Measurements from ENCODE around the gene CYTH1.

The CYTH1 gene

GRCh38 chr17:78715000-78715771 is 66.9 kb downstream of the CYTH1 start:
- no peak for DNase-seq (ENCODE audit: low read depth)

GRCh38 chr17:78714534-78714933 is 67.5 kb downstream of the CYTH1 start:
- DNase-seq (ENCODE audit: low read depth): no peak

GRCh38 chr17:78712043-78712442 is 70.0 kb downstream of the CYTH1 start:
- no peak for DNase-seq (ENCODE audit: low read depth)

GRCh38 chr17:78710607-78711006 is 71.5 kb downstream of the CYTH1 start:
- no peak for DNase-seq (ENCODE audit: low read depth)

- no peak for DNase-seq (ENCODE audit: low read depth)
These were observed 72.3 kb downstream of the CYTH1 start for GRCh38 chr17:78709751-78710181.

GRCh38 chr17:78709119-78709681 is 72.9 kb downstream of the CYTH1 start:
- DNase-seq (ENCODE audit: low read depth): no peak

GRCh38 chr17:78708510-78708973 is 73.5 kb downstream of the CYTH1 start:
- peak; percentile 36 for DNase-seq (ENCODE audit: low read depth)

- no peak for DNase-seq (ENCODE audit: low read depth)
These were observed 74.2 kb downstream of the CYTH1 start for GRCh38 chr17:78707923-78708322.

GRCh38 chr17:78707016-78707415 is 75.1 kb downstream of the CYTH1 start:
- DNase-seq (ENCODE audit: low read depth): no peak

GRCh38 chr17:78706271-78706915 is 75.7 kb downstream of the CYTH1 start:
- DNase-seq (ENCODE audit: low read depth): no peak

- no peak for DNase-seq (ENCODE audit: low read depth)
These were observed 77.0 kb downstream of the CYTH1 start for GRCh38 chr17:78705071-78705470.

GRCh38 chr17:78704594-78704993 is 77.5 kb downstream of the CYTH1 start:
- DNase-seq (ENCODE audit: low read depth): no peak

- DNase-seq (ENCODE audit: low read depth): peak; percentile 15
These were observed 84.3 kb downstream of the CYTH1 start for GRCh38 chr17:78697554-78698343.

GRCh38 chr17:78697122-78697521 is 85.0 kb downstream of the CYTH1 start:
- no peak for DNase-seq (ENCODE audit: low read depth)

GRCh38 chr17:78696016-78696982 is 85.8 kb downstream of the CYTH1 start:
- no peak for DNase-seq (ENCODE audit: low read depth)

- no peak for DNase-seq (ENCODE audit: low read depth)
These were observed 87.1 kb downstream of the CYTH1 start for GRCh38 chr17:78694805-78695531.

- DNase-seq (ENCODE audit: low read depth): no peak
These were observed 88.6 kb downstream of the CYTH1 start for GRCh38 chr17:78693346-78694083.

- no peak for DNase-seq (ENCODE audit: low read depth)
These were observed 89.5 kb downstream of the CYTH1 start for GRCh38 chr17:78692460-78693010.

- DNase-seq (ENCODE audit: low read depth): no peak
These were observed 93.0 kb downstream of the CYTH1 start for GRCh38 chr17:78689029-78689428.
